HG02759 (cell line): Measurements from ENCODE around the gene HADHB.

Source experiments
- ATAC-seq: cut with Tn5 transposase; IDR thresholded peaks from one replicate; pipeline ENCODE4 v1.9.1; 2021; ENCODE audit warnings: mild to moderate bottlenecking, moderate library complexity; ENCODE audit not compliant: unreplicated experiment

HADHB gene

DNA sequence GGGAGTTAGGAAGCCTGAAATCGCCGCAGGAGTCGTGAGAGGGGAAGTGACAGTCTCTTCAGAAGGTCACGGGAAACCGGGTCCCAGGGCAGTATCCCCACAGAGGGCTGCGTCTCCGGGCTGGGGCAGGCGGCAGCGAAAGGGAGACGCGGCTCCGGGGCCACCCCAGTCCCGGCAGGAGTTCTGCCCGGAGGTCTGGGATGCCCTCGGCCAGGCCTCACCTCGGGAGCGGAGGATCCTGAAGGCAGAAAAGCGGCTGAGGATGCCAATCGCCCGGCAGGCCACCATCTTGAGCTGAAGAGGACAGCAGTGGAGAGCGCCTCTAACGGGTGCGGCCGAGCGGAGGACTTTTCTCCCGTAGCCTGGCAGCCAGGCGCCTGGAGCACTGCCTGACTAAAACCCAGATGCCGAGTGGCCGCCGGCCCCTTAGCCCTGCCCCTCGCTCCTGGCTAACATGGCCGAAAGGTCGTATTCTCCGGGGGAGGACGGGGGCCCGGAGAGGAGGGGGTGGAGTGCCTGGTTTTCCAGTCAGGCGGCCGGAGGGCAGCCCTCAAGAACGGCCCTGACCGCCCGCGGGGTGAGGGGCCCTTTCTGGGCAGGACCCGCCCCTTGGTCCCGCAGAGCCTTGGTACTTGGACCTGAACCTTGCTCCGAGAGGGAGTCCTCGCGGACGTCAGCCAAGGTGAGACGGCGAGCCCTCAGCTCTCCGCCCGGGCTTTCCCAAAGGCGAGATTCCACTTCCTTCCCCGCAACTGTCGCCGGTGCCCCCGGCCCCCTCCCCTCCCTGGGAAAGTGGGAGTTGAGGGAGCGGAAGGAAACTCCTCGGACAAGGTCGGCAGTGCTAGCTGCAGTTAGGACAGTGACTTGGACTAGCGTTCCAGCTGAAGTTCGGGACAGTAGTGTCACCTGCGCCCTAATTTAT is at the start of gene HADHB, which contains the start of gene HADHA:
TSS of gene HADHB (plus strand) at position 631 of the 922 bp plus-strand sequence. CDS start 9,316 bp downstream, outside the sequence.
TSS of gene HADHA (minus strand) at position 324 of the 922 bp plus-strand sequence. CDS start at position 288, 36 bp downstream.
- ATAC-seq, result peak; percentile 75

DNA sequence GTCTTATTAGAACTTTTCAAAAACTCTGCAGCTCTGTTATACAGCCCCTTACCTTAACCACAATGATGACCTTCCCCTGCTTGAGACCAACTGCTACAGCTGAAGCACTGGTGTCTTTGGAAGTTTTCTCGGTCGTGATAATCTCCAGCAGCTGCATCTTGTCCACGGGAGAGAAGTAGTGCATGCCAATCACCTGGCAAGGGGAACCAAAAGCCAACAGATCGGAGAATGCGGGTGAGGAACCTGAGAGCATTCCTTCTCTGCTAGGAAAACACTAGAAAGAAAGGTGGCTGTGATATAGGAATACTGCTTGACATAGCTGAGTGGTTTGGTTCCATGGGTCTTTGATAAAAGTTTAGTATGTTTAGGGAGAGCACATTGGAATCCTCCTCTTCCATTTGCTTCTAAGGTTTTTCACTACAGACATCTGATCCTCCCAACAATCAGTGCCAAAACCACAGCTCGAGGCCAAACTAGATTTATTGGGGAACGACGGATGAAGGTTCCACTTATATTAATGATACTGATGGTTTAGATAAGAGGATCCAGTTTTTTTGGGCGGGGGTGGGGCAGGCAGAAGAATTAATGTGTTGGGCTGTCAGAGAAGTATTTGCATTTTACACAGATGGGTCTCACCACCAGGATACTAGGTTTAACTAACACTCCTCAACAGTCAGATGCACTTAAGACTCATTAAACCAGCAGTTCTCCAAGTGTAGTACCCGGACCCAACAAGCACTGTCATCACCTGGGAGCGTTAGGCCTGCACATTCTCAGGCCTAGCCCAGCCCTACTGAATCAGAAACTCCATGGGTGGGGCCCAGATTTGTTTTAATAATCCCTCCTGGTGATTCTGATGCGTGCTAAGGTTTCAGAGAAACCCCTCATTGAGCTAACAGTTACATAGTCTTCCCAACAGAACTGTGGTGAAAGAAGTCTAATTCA is 49.4 kb upstream of the HADHB start:
- ATAC-seq, result no peak

DNA sequence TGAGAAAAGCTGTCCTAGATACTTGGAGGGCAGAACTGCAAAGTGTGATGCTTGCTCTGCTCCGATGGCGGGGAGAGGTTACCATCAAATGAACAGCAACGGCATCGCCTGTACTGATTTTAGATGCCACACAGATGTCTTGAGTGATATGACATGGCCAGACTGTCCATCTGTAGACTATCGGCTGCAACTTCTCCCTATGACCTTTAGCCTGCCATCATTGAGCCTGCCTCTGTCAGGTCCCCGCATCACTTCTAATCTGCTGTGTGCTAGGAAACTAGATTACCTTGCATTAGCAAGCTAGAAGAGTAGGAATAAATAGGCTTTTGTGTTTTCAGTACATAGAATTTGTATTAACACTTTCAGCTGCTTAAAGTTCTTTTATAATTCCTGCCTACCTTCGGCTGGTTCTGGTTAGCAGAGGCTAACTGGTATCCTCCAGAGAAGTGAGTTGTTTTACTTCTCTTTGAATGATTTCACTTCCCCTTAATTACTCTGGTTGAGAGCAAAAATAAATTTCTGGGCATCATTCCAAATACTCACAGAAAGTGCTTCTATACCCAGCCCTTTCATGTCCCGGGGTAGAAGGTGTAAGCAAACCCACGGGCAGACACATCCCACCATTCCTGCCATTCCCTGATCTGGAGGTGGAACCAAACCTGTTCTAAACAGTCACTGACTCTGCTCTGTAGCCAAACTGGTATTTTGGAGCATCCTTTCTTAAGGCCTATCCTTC is 47.9 kb upstream of the HADHB start:
- no peak for ATAC-seq

DNA sequence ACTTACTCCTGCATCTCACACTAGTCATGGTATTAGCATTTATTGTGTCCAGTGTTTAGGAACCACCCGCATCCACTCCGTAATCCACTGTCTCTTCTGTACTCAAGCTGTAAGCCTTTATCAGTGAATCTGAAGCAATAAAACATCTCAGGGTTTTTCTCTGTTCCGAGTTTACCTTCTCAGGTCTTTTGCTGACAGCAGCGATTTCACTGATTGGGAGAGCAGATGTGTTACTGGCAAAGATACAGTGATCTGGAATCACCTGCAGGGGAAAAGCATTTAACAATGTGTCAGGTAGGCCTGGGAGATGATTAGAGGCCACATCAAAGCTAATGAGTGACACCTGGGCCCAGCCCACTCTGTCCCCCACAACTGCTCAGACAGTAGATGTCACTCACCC is 47.2 kb upstream of the HADHB start:
- ATAC-seq, result no peak

DNA sequence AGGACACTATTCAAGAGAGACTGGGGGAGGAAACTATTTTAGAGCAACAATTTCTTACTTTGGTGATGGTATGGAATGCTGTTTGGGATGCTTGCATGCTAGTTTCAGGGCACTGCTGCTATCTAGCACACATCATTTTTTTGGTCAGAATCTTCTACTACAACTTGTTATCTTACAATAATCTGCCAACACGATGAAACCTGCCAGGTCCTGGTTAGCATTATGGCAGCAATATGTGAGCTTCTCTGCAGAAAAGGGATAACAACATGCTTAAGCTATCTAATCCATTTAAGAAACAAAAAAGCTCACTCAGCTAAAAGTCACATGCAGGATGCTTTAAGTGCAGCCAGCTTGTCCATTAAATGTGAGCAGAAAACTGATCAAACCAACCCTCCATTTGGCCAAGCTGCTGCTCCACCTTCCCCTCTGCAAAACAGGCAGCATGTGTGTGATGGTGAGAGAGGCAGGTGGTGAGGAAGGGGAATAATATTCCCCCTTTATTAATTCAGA is 41.7 kb upstream of the HADHB start:
- no peak for ATAC-seq

DNA sequence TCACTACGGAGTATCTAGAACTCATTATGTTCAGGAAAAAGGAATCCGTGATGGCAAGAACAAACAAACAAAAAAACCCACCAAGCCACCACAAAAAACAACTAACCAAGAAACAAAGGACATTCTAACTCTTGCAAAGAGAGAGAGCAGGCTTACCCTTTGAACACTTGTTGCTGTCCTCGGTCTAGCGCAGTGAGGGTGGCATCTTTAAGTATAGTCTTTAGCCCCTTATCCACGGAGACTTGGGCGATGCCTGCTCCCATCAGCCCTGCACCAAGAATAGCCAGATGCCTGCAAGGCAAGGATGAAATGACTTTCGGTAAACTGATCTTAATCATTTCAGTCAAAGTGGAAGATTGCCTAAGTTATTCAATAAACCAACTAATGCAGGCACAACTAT is 40.8 kb upstream of the HADHB start:
- ATAC-seq, result no peak

DNA sequence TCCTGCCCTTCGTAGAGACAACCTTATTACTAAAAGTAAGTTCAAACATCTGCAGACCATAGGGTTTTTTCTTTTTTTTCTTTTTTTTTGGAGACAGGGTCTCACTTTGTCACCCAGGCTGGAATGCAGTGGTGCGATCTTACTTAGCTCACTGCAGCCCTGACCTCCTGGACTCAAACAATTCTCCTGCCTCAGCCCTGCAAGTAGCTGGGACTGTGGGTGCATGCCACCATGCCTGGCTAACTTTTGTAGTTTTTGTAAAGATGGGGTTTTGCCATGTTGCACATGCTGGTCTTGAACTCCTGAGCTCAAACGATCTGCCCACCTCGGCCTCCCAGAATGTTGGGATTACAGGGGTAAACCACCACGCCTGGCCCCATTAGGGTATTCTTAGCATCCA is 32.7 kb upstream of the HADHB start:
- no peak for ATAC-seq

DNA sequence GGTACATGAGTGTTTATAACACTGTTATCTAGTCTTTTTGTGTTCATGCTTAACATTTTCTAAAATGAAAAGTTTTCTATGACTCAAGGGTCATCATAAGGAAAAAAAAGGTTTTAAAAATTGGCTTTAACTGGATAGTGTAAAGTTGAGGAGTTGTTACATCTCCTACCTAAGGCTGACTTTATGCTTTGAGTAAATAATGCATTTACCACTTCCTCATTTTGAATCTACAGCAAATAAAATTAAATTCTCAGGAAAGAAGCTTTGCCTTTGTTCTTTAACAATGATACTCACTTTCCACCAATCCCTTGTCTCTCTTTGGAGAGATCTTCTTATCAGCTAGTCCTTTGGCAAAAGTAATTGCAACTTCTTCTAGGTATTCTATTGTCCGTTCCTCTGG is 30.0 kb upstream of the HADHB start:
- ATAC-seq, result no peak

DNA sequence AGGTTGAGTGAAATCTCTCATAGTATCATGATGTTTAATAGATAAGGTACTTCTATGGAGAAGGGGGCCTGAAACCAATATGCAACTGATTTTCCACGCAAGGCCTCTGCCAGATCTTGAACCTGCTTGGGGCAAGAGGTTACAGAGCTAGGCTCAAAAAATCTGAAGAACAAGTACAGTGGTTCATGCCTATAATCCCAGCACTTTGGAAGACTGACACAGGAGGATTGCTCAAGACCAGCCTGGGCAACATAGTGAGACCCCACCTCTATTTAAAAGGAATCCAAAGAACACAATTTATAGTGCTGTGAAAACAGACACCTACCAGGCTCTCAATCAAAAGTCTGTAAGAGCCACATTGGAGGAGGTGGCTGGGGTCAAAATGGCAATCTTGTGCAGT is 28.9 kb upstream of the HADHB start:
- ATAC-seq, result no peak

DNA sequence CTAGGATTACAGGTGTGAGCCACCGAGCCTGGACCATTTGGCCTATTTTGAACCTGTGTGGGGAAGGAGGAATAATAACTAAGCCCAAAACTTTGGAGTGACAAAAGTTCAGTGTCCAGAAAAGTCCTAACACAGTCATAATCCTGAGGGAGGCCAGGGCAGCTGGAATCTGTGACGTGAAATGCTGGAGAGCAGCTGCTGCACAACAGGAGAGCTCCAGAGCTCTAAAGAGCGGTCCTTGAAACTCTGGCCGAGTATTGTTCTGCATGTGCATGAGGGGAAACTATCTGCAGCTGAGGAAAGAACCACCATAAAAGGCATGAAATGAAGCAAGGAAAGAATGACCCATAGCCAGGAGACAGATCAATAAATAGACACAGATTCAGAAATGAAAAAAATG is 28.2 kb upstream of the HADHB start:
- no peak for ATAC-seq

DNA sequence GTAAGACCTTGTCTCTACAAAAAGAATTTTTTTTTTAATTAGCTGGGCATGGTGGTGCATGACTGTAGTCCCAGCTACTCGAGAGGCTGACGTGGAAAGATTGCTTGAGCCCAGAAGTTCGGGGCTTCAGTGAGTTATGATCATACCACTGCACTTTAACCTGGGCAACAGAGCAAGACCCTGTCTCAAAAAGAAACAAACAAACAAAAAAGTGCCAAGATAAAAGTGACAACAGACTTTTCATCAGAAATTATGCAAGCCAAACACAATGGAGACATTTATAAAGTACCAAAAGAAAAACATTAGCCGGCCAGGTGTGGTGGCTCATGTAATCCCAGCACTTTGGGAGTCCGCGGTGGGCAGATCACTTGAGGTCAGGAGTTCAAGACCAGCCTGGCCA is 27.0 kb upstream of the HADHB start:
- ATAC-seq, result no peak

DNA sequence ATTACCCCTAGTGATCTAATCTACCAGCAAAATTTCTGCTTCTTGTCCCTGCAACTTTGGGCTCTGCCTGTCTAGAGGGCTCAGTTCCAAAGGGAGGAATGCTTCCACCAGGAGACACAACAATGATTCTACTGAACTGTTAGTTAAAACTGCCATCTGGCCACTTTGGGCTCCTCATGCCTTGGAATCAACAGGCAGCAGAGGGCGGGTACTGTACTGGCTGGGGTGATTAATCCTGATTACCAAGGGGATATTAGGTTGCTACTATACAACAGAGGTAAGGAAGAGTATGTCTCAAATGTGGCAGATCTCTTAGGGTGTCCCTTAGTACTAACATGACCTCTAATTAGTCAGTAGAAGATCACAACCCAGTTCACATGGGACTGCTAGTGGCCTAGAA is 21.7 kb upstream of the HADHB start:
- ATAC-seq, result no peak

DNA sequence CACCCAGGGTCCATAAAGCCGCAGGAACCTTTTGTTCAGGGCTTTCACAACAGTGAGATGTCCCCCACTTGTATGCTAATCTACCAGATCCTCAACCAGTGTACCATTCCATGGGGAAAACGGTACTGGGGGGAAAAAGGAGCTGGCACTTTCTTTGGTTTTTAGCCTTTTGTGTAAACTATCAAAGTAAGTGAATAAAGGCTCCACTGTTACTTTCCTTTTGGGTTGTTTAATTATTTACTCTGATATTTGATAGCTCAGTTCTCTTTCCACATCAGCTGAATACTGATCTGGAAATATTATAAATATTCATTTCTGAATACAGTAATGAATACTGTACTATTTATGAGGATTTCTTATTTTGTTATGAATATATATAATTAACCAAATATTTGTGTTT is 20.6 kb upstream of the HADHB start:
- no peak for ATAC-seq

DNA sequence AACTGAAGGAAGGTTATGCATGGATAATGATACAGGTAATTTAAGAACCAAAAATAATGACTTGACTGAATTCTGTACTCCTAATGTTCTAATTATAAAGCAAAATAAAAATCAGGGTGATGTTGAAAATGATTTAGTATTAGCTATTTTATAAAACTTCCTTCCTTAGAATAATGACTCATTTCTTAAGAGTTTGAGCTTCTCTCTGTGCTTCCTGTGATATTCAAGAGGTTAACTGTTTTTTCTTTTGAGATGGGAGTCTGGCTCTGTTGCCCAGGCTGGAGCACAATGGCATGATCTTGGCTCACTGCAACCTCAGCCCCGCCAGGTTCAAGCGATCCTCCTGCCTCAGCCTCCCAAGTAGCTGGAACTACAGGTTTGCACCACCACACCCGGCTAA is 15.1 kb upstream of the HADHB start:
- no peak for ATAC-seq

DNA sequence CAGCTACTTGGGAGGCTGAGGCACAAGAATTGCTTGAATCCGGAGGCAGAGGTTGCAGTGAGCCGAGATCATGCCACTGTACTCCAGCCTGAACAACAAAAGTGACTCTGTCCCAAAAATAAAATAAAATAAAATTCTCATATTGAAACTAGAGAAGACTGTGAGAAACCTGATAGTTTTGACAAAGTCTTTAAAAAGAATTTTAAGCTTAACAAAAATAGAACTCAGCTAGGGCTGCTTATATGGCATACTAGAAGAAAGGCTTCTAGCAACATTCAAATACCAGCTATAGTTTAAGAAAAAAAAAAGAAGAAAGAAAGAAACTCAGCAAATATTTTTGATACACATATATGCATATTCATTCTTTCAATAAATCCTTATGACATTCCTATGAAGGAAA is 13.9 kb upstream of the HADHB start:
- no peak for ATAC-seq

DNA sequence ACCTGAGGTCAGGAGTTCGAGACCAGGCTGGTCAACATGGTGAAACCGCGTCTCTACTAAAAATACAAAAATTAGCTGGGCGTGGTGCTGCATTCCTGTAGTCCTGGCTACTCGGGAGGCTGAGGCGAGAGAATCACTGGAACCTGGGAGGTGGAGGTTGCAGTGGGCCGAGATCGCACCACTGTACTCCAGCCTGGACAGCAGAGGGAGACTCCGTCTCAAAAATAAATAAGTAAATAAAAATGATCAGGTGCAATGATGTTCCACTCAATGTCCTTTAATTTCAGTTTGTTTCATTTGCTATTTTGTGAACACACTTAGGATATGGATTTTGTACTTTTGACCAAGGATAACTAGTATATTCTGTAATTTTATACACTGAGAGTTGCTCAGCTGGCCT is 9.7 kb upstream of the HADHB start:
- no peak for ATAC-seq

DNA sequence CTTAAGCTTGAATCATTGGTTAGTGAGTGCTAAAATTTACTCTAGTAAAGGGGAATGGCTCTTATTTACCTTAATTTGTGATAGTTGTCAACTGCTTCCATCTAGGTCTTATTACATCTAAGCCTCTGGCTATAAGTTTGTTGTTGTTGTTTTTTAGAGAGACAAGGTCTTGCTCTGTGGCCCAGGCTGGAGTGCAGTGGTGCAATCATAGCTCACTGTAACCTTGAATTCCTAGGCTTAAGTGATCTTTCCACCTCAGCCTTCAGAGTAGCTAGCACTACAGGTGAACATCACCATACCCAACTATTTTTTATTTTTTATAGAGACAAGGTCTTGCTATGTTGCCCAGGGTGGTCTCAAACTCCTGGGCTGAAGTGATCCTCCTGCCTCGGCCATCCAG is 6.9 kb upstream of the HADHB start:
- no peak for ATAC-seq

DNA sequence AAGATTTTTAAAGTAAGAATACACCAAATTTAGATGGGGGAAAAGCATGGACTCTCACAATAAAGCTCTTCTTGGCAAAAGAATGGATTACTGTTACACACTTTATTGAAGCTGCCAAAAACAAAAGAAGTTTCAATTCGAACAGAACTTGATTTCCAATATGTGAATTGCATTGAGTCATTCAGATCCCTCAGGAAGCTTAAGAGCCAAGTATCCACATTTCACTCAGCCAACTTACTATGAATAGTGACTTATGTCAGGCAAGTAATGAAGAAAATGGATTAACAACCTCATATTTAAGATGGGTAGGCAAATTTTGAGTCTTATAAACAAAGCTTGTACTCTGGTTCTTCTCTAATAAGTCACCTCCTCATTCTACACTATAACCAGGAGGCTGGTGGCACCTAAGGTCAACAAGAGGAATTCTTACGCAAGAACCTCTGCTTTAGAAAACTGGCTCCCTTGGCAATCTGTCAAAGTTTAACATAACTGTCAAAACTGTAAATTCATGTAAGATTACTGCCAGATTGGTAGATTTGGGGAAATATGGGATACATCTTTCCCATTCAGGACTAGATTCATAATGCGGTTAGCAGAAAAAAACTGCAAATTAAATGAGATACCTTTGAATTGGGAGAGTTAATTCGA is 6.3 kb upstream of the HADHB start:
- no peak for ATAC-seq

DNA sequence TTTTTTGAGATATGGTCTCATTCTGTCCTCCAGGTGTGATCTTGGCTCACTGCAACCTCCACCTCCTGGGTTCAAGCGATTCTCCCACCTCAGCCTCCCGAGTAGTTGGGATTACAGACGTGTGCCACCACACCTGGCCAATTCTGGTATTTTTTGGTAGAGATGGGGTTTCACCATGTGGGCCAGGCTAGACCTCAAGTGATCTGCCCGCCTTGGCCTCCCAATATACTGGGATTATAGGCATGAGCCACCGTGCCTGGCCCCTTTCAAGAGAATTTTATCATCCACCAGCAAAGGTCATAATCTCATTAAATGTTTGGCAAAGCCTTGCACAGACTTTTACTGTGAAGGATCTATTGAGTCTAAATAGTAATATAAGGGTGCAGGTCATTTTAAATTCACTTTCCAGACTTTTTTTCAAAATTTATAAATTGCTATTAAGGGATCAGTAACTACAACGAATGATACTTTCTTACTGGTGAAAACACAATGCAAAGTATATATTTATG is 2.8 kb upstream of the HADHB start:
- no peak for ATAC-seq
